ENCODE data around the gene PFDN2. TPM values are rescaled to one million over a fixed set of nuclear protein-coding genes. Genes with fewer than 3 reads are reported as not detected.
"Not testable (repeated sequence)": the region's sequence is repeated elsewhere in the genome, so short reads cannot be mapped to it uniquely, and the experiment has no call there.

The PFDN2 gene
- polyA plus RNA-seq, 3 donors: 70.5 to 94.2 (median 71.9) TPM

DNA sequence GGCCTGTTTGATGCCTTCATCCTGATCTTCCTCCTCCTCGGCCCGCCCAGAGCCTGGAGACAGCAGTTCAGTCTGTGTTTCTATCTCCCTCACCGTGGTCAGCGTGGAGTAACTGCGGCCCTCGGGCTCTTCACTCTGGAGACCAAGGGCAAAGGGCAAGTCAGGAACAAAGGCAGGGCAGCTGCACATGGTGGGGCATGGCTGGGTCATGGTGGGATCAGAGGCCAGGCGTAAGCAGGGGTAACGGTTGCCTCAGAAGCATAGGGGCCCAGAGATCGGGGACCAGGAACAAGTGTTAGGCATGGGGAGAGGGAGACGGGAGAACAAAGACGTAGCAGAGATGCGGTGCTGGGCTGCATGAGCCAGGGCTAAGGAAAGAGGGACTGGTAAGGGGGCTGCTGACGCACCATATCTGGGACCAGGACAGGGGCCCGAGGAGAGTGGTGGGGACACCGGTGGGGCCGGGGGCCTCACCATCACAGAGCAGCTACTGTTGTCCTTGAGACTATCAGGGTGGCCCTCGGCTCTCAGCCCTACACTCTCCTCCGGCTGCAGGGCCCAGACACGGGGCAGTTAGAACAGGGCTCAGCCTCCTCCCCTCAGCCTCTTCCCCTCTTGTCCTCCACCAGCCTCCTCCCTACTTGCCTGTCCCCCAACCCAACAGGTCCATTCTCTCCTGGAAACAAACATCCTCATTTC lies 44.9 kb downstream of the PFDN2 start:
- DNase-seq (ENCODE audit: extremely low read depth in 1 of 11, low read depth in 9 of 11, low spot score in 4 of 11): no peak

DNA sequence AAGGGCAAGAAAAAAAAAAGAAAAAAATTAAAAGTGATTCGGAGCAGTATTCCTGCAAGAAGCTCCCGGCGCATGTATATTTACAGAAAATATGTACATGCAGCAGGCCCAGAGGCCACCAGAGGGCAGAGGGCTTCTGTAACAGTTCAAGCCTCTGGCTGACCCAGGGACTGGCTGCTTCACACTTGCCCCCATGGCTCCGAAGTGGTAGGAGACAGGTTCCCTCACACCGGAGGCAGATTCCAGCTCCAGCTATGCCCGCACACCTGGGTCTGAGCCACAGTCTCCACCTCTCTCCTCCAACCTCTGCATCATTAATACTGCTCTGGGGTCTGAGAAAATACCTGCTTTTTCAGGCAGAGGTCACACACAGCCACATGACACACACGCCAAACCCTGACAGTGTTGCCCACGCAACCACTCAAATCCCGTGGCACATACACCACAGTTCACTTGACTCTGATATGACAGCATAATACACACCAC lies 45.9 kb downstream of the PFDN2 start:
- DNase-seq (ENCODE audit: extremely low read depth in 1 of 11, low read depth in 9 of 11, low spot score in 4 of 11): no peak

DNA sequence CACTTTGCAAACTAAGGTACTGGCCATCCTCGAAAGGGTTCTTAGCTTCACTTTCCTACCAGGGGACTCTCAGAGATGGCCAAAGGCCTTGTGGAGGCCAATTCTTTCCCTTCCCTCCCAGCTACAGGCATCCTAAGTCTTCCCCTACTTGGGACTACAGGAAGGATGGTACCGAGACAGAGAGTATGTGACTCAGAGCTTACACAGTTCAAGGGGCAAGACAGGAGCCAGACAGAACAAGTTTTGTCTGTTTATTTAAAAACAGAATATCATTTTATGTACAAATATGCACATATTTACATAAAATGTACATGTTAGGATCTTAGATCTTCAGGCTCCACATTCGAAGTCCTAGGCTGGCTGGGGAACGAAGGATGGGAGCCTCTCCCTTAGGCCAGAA lies 47.1 kb downstream of the PFDN2 start:
- no peak for DNase-seq (ENCODE audit: extremely low read depth in 1 of 11, low read depth in 9 of 11, low spot score in 4 of 11)

DNA sequence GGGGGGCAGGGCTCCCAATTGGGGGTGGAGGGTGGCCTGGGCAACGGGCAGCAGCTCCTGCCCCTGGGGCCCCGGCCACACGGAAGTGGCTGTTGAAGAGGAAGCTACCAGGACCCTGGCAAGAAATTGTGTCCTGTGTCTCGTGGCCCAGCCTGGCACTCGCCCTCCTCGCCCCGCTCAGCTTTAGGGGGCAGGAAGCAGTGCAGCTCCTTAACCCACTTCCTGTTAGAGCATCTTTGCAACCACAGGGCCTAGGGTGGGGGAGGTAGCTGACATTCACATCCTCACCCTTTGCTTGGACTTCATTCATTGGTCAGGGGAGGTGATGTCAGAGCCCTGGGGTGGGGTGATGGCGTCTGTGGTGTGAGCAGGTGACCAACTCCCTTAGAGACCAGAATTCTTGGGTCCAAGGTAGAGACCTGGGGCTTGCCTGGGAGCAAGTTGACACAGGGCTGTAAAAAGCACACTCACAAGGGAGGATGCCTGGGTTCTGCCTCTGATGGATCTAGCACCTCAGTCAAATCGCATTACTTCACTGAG lies 48.0 kb downstream of the PFDN2 start, which contains the start of gene ARHGAP30:
ARHGAP30 (minus strand) TSS at position 161 of the 540 bp plus-strand sequence. CDS start 267 bp downstream, outside the sequence.
- no peak for DNase-seq (ENCODE audit: extremely low read depth in 1 of 11, low read depth in 9 of 11, low spot score in 4 of 11)

DNA sequence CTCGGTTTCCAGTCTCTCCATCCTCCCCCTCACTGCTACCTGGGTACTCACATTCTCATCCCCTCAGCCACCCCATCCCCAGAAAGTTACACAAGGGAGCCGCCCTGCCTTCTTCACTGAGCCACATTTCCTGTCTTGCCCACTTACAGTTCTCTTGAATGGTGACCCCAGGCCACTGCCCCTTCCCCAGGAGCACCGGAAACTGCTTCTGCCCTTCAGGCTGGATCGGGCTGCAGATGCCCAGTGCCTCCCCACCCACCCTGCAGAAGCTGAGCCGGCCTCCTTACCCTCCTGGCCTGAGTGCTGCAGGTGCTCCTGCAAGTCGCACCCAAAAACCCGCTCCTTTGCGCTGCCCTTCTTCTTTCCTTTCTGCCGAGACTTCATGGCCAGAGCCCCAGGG lies 48.6 kb downstream of the PFDN2 start:
- no peak for DNase-seq (ENCODE audit: extremely low read depth in 1 of 11, low read depth in 9 of 11, low spot score in 4 of 11)

DNA sequence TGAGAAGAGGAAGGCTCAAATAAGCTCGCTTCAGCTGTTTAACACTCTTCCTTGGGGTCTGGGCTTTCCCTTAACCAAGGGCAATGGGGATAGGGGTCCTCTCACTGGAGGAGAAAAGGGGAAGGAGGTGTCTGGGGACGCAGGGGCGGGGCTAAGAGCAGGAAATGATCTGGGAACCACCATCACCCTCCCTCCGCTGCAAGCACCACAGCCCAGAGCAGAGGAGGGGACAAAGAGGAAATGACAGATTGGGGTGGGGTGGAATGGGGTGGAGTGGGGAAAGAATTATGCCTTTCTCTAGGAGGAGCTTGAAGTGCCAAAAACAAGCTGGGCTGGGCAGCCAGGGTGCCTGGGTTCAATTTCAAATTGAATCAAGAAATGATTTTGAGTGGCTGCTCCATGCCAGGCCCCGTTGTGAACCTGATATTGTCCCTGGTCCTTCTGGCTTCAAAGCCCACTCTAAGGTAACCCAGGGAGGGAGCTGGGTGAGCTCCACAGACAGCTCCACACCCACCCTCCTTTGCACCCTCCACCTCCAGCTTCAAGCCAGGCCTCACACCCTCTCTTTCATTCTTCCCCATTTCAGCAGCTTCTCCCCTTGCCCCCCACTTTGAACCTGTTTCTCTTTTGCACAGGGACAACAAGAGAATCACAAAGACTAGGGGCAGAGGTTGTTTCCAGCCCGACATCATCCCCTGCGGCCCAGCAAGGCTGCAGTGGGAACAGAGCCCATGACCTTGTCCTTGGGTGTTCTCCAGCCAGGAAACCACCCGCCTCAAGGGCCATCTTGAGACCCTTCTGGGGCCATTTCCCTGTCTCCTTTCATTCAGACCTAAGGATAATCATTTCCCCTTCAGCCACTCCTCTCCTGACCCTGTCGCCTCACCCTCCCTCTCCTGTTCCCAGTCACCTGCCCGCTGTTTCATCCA lies 49.3 kb downstream of the PFDN2 start:
- no peak for DNase-seq (ENCODE audit: extremely low read depth in 1 of 11, low read depth in 9 of 11, low spot score in 4 of 11)

DNA sequence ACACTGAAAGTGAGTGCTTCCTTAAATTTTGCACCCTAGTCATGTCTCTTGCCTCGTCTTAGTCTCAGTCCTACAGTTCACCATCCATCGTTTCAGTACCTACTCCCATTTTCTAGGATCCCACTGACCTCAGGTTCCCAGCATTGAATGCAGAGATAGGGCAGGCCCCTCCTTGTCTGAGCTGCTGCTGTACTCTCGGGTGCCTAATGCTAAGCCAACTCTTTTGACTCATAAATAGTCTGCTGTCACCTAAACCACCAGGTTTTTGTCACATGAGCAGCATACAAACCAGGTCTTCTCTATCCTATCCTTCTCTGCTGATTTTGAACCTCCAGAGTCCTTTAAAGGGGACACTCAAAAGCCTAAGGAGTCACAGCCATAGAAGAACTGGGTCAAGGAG lies 51.1 kb downstream of the PFDN2 start:
- no peak for DNase-seq (ENCODE audit: extremely low read depth in 1 of 11, low read depth in 9 of 11, low spot score in 4 of 11)

DNA sequence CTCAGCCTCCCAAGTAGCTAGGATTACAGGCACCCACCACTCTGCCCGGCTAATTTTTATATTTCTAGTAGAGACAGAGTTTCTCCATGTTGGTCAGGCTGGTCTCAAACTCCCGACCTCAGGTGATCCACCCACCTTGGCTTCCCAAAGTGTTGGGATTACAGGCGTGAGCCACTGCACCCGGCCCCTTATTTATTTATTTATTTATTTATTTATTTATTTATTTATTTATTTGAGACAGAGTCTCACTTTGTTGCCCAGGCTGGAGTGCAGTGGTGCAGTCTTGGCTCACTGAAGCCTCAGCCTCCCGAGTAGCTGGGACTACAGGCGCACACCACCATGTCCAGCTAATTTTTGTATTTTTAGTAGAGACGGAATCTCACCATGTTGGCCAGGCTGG lies 52.2 kb downstream of the PFDN2 start:
- DNase-seq (ENCODE audit: extremely low read depth in 1 of 11, low read depth in 9 of 11, low spot score in 4 of 11): not testable (repeated sequence)

DNA sequence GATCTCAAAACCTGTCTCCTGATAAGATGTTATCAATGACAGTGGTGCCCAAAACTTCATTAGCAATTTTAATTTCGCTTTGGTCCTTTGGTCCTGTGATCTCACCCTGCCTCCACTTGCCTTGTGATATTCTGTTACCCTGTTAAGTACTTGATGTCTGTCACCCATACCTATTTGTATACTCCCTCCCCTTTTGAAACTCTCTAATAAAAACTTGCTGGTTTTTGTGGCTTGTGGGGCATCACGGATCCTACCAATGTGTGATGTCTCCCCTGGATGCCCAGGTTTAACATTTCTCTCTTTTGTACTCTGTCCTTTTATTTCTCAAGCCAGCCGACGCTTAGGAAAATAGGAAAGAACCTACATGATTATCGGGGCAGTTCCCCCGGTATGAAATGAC lies 53.9 kb downstream of the PFDN2 start:
- not testable (repeated sequence) for DNase-seq (ENCODE audit: extremely low read depth in 1 of 11, low read depth in 9 of 11, low spot score in 4 of 11)

DNA sequence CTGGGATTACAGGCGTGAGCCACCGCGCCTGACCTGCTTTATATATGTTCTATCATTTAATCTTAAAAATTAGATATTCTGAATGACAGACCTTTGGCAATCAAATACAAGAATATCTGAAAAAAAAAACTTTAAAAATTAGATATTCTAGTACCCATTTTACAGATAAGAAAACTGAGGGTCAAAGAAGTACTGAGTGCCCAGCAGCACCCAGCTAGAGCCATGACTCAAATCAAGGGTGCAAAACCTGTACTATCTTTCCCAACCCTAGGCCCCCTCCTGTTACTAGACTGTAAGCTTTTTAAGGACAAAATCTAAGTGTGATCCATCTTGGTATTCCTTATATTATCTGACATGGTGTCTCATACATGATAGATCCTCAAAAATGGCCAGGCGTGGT lies 56.4 kb downstream of the PFDN2 start:
- DNase-seq (ENCODE audit: extremely low read depth in 1 of 11, low read depth in 9 of 11, low spot score in 4 of 11): no peak

DNA sequence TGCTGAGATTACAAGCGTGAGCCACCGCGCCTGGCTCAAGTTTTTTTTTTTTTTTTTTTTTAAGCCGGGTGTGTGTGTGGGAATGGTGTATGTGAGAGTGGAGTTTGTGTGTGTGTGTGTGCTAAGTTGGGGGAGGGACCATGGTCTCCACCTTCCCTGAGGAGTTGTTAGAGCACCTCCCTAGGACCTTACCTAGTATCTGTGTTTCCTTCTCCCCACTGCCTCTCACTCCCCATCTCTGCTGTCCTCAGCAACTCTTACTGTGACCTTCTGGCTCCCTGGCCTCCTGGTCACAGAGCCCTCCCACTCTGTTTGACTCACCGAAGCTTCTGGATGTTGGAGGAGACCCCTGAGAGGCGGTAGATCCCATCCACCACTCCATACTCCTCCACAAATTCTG lies 58.5 kb downstream of the PFDN2 start:
- DNase-seq (ENCODE audit: extremely low read depth in 1 of 11, low read depth in 9 of 11, low spot score in 4 of 11): no peak

DNA sequence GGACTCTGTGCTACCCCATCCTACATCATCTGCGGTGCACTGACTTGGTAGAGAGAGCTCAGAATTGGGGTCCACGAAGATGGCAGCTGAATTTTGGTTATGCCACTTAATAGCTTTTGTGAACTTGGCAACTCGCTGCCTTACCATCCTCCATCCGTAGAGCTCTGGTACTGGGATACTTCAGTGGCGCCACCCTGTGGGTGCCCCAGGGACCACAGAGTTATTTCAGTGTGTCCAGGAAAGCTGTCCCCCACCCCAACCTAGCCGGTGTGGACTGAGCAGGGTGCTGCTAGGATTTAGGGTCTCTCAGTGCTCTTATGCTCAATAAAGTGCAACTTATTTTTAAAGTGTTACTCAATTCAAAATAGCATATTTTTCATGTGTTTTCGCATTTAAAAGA lies 63.0 kb downstream of the PFDN2 start:
- no peak for DNase-seq (ENCODE audit: extremely low read depth in 1 of 11, low read depth in 9 of 11, low spot score in 4 of 11)

DNA sequence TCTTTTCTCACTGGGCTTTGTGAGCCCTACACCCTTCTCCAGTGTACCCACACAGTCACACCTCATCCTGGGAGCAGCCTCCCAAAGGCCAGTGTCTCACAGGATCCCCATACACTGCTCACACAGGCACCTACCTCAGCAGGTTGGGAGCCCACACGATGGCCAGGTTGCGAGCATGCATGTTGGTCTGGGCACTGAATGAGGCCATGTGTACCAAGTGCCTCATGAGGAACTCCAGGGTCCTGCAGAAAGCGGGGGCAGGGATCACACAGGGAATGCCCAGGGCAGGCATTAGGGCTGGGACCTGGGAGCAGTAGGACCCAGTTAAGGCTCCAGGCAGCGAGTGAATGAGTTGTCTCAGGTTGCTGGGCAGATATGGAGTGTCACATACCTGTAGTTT lies 63.6 kb downstream of the PFDN2 start:
- no peak for DNase-seq (ENCODE audit: extremely low read depth in 1 of 11, low read depth in 9 of 11, low spot score in 4 of 11)

DNA sequence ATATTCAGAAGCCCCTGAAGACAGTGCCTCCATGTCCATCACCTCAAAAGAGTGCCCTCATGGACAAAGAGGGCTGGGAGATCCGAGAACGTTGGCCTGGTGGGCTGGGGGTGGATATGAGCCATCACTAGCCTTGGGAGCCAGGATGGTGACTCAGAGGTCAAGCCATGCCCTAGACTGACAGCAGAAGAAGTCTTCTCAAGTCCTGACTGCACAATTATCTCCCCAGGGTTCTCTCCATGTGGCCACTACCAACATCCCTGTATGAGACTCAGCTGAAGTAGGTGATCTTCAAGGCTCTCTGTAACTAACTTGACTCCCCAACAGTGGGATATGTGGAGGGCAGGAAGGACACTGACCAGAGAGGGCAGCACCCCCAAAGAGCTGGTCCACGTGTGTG lies 64.9 kb downstream of the PFDN2 start:
- no peak for DNase-seq (ENCODE audit: extremely low read depth in 1 of 11, low read depth in 9 of 11, low spot score in 4 of 11)

DNA sequence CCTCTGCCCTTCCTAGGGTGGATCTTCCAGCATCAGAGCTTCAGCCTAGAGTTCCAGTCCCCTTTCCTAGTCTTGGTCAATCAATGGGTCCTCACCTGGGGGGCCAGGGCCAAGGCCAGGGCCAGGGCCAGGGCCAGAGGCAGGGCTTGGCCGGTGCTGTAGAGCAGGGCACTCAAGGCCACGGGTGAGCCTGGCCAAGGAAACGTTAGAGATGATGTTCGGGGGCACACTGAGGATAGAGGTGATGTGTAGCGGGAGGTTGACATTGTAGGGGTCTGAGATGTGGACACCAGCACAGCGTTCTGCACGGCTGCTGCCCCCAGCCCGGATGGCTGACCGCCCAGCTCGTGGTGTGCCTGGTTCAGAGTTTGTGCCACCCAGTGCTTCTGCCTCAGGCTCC lies 66.6 kb downstream of the PFDN2 start:
- no peak for DNase-seq (ENCODE audit: extremely low read depth in 1 of 11, low read depth in 9 of 11, low spot score in 4 of 11)

Other genes starting within 250 kb of the PFDN2 start
- gene ITLN1, start 232.9 kb downstream of the PFDN2 start, polyA plus RNA-seq (ENCODE audit: insufficient read length in 3 of 3): 1 to 10 TPM in 2 of 3 donors, under 1 TPM in 1; 0.67 to 3.3 (median 1.5) TPM
- gene ITLN2, start 163.2 kb downstream of the PFDN2 start, polyA plus RNA-seq (ENCODE audit: insufficient read length in 3 of 3): under 1 TPM in 1 of 3 donors, not detected in 2; 0.29 TPM
- 10 to 100 TPM; 73.1 to 94.2 (median 82.1) TPM for gene F11R, start 96.9 kb downstream of the PFDN2 start, polyA plus RNA-seq (ENCODE audit: insufficient read length in 3 of 3)
- 10 to 100 TPM; 49.4 to 76.5 (median 63.5) TPM for gene TSTD1, start 79.1 kb downstream of the PFDN2 start, polyA plus RNA-seq (ENCODE audit: insufficient read length in 3 of 3)
- 10 to 100 TPM; 49.7 to 62.5 (median 59.8) TPM for gene USF1, start 72.1 kb downstream of the PFDN2 start, polyA plus RNA-seq (ENCODE audit: insufficient read length in 3 of 3)
- gene ARHGAP30, start 48.1 kb downstream of the PFDN2 start, polyA plus RNA-seq (ENCODE audit: insufficient read length in 3 of 3): 1 to 10 TPM; 2.1 to 2.5 (median 2.2) TPM
- 1 to 10 TPM; 2.2 to 4.0 (median 3.5) TPM for gene NECTIN4, start 28.5 kb downstream of the PFDN2 start, polyA plus RNA-seq (ENCODE audit: insufficient read length in 3 of 3)
- 10 to 100 TPM; 15.7 to 19.3 (median 17.6) TPM for gene KLHDC9, start 19.7 kb downstream of the PFDN2 start, polyA plus RNA-seq (ENCODE audit: insufficient read length in 3 of 3)
- 10 to 100 TPM; 49.0 to 58.8 (median 51.5) TPM for gene NIT1, start 68 bp upstream of the PFDN2 start, polyA plus RNA-seq (ENCODE audit: insufficient read length in 3 of 3)
- gene DEDD, start 14.6 kb upstream of the PFDN2 start, polyA plus RNA-seq (ENCODE audit: insufficient read length in 3 of 3): 10 to 100 TPM; 47.6 to 57.0 (median 55.1) TPM
- 100 to 1,000 TPM; 135 to 161 (median 156) TPM for gene UFC1, start 35.9 kb upstream of the PFDN2 start, polyA plus RNA-seq (ENCODE audit: insufficient read length in 3 of 3)
- 10 to 100 TPM; 48.0 to 49.6 (median 48.2) TPM for gene USP21, start 41.5 kb upstream of the PFDN2 start, polyA plus RNA-seq (ENCODE audit: insufficient read length in 3 of 3)
- gene PPOX, start 48.4 kb upstream of the PFDN2 start, polyA plus RNA-seq (ENCODE audit: insufficient read length in 3 of 3): 10 to 100 TPM; 31.0 to 61.5 (median 38.3) TPM
- 10 to 100 TPM; 36.6 to 39.5 (median 38.8) TPM for gene B4GALT3, start 59.5 kb upstream of the PFDN2 start, polyA plus RNA-seq (ENCODE audit: insufficient read length in 3 of 3)
- gene ADAMTS4, start 81.0 kb upstream of the PFDN2 start, polyA plus RNA-seq (ENCODE audit: insufficient read length in 3 of 3): 1 to 10 TPM in 1 of 3 donors, under 1 TPM in 2; 0.60 to 1.1 (median 0.78) TPM
- 100 to 1,000 TPM; 200 to 212 (median 200) TPM for gene NDUFS2, start 84.3 kb upstream of the PFDN2 start, polyA plus RNA-seq (ENCODE audit: insufficient read length in 3 of 3)
- 10 to 100 TPM; 12.3 to 14.8 (median 13.6) TPM for gene FCER1G, start 97.3 kb upstream of the PFDN2 start, polyA plus RNA-seq (ENCODE audit: insufficient read length in 3 of 3)
- 1 to 10 TPM in 1 of 3 donors, under 1 TPM in 1, not detected in 1; 0.59 to 4.6 TPM for gene APOA2, start 105.6 kb upstream of the PFDN2 start, polyA plus RNA-seq (ENCODE audit: insufficient read length in 3 of 3)
- 10 to 100 TPM; 13.5 to 15.4 (median 14.6) TPM for gene TOMM40L, start 108.0 kb upstream of the PFDN2 start, polyA plus RNA-seq (ENCODE audit: insufficient read length in 3 of 3)
- 1 to 10 TPM; 3.1 to 3.7 (median 3.4) TPM for gene NR1I3, start 120.2 kb upstream of the PFDN2 start, polyA plus RNA-seq (ENCODE audit: insufficient read length in 3 of 3)
- 1 to 10 TPM; 1.0 to 1.7 (median 1.0) TPM for gene PCP4L1, start 140.7 kb upstream of the PFDN2 start, polyA plus RNA-seq (ENCODE audit: insufficient read length in 3 of 3)
- gene MPZ, start 191.9 kb upstream of the PFDN2 start, polyA plus RNA-seq (ENCODE audit: insufficient read length in 3 of 3): 1 to 10 TPM; 2.2 to 5.1 (median 3.8) TPM
- 100 to 1,000 TPM; 257 to 303 (median 265) TPM for gene SDHC, start 196.3 kb upstream of the PFDN2 start, polyA plus RNA-seq (ENCODE audit: insufficient read length in 3 of 3)
- 10 to 100 TPM; 11.2 to 15.2 (median 11.6) TPM for gene CFAP126, start 249.8 kb upstream of the PFDN2 start, polyA plus RNA-seq (ENCODE audit: insufficient read length in 3 of 3)